RWPE2 (cell line): Measurements from ENCODE around the gene APRT.

Source experiments
- ATAC-seq: fragments of 200-7000 bp; cut with Tn5 transposase; 3 replicates; pipeline ENCODE4 v1.9.1; 2021; ENCODE audit warnings: low read depth
- DNase-seq: peaks from one replicate; pipeline ENCODE4 v3.0.0-alpha.2; 2020; ENCODE audit warnings: low spot score
- H3K27ac ChIP-seq: fragments of 450-650 bp; 2 replicates; pipeline ENCODE4 v1.5.1; 2017; ENCODE audit warnings: mild to moderate bottlenecking; ENCODE audit not compliant: poor library complexity, severe bottlenecking
- H3K27me3 ChIP-seq: fragments of 250-450 bp; sonication (Bioruptor Pico); 2 replicates; pipeline ENCODE4 v1.5.1; 2021; ENCODE audit warnings: mild to moderate bottlenecking, moderate library complexity; ENCODE audit not compliant: insufficient read depth, poor library complexity, severe bottlenecking
- H3K36me3 ChIP-seq: fragments of 250-450 bp; sonication (Bioruptor Pico); 2 replicates; pipeline ENCODE4 v1.5.1; 2020; ENCODE audit warnings: low read depth, mild to moderate bottlenecking, moderate library complexity
- H3K4me1 ChIP-seq: fragments of 250-450 bp; sonication (Bioruptor Pico); 2 replicates; pipeline ENCODE4 v1.5.1; 2021; ENCODE audit warnings: mild to moderate bottlenecking, moderate library complexity; ENCODE audit not compliant: insufficient read depth, poor library complexity, severe bottlenecking
- H3K4me3 ChIP-seq: fragments of 250-450 bp; sonication (Bioruptor Pico); 2 replicates; pipeline ENCODE4 v1.5.1; 2021; ENCODE audit warnings: mild to moderate bottlenecking, moderate library complexity; ENCODE audit not compliant: severe bottlenecking
- H3K9me3 ChIP-seq: fragments of 250-450 bp; sonication (Bioruptor Pico); 2 replicates; pipeline ENCODE4 v1.5.1; 2021; ENCODE audit warnings: mild to moderate bottlenecking, moderate library complexity; ENCODE audit not compliant: severe bottlenecking
- CTCF ChIP-seq: fragments of 450-650 bp; IDR thresholded peaks from one replicate; pipeline ENCODE4 v1.5.1; 2017; ENCODE audit warnings: mild to moderate bottlenecking, moderate library complexity; ENCODE audit not compliant: poor library complexity, severe bottlenecking

The APRT gene

GRCh38 chr16:88806491-88807111, 5.1 kb downstream of the APRT start:
- Histone ChIP-seq H3K4me3 (no peak overlapping the region), H3K36me3 (peaks cover 63% of the 10 kb centered on the region), H3K27ac (no peak overlapping the region), H3K4me1 (peaks cover 6% of the 10 kb centered on the region), H3K9me3 (no peaks in the 10 kb centered on the region), H3K27me3 (no peaks in the 10 kb centered on the region)
- ATAC-seq (no peak), DNase-seq (peak; percentile 76)
- no peak for TF ChIP-seq CTCF

GRCh38 chr16:88805887-88806393, 5.8 kb downstream of the APRT start:
- no peak for TF ChIP-seq CTCF
- ATAC-seq: no peak
- Histone ChIP-seq H3K36me3 (peaks cover 63% of the 10 kb centered on the region), H3K27ac (no peak overlapping the region), H3K4me3 (no peak overlapping the region), H3K9me3 (no peaks in the 10 kb centered on the region), H3K4me1 (peaks cover 6% of the 10 kb centered on the region), H3K27me3 (no peaks in the 10 kb centered on the region)
- DNase-seq: peak; percentile 73

- TF ChIP-seq CTCF: no peak
- peak overlapping the region; percentile 84 for H3K27ac ChIP-seq
- DNase-seq: peak; percentile 73
- ATAC-seq: no peak
- peaks cover 59% of the 10 kb centered on the region for H3K36me3 ChIP-seq
- H3K27me3 ChIP-seq: no peaks in the 10 kb centered on the region
- no peak overlapping the region for H3K4me3 ChIP-seq
- peaks cover 2% of the 10 kb centered on the region for H3K4me1 ChIP-seq
- H3K9me3 ChIP-seq: no peaks in the 10 kb centered on the region
These were observed 6.4 kb downstream of the APRT start for GRCh38 chr16:88805340-88805715.

- TF ChIP-seq CTCF: no peak
- Histone ChIP-seq H3K36me3 (peaks cover 53% of the 10 kb centered on the region), H3K27ac (peak overlapping the region; percentile 84), H3K27me3 (no peaks in the 10 kb centered on the region), H3K4me3 (peak overlapping the region; percentile 69), H3K4me1 (no peaks in the 10 kb centered on the region), H3K9me3 (no peaks in the 10 kb centered on the region)
- peak; percentile 55 for ATAC-seq
- peak; percentile 73 for DNase-seq
These were observed 7.0 kb downstream of the APRT start for GRCh38 chr16:88804552-88805339.
